ENCODE results near the gene CLEC5A. TPM values are rescaled to one million over a fixed set of nuclear protein-coding genes. Genes with fewer than 3 reads are reported as not detected.
A peak's percentile ranks its signal among the peaks of the same experiment; 100 is the strongest.

The CLEC5A gene
- total RNA-seq, 5 donors from 2014 or later (not counting 1 experiment from before 2014, with no cell fraction given): not detected

- peak overlapping the region; percentile 74 to 80 (median 75) for H3K4me3 Mint-ChIP-seq
- 17% methylated on average over 7 of the region's 21 CpGs for WGBS (ENCODE audit: insufficient coverage)
- peak overlapping the region; percentile 51 to 75 for H3K4me3 ChIP-seq (ENCODE audit: control insufficient read depth in 1 of 2, extremely low read depth in 1 of 2, low read length in 1 of 2)
- H3K36me3 ChIP-seq (ENCODE audit: control insufficient read depth in 2 of 2, extremely low read depth in 1 of 2, insufficient read depth in 1 of 2, low read length in 1 of 2): no peaks in the 10 kb centered on the region
- peak overlapping the region; percentile 56 to 63 for H3K27ac Mint-ChIP-seq
- peak; percentile 53 to 92 (median 80) for ATAC-seq (replicated peaks in 1 of 4)
- no peaks in the 10 kb centered on the region for H3K36me3 Mint-ChIP-seq
- no peaks in the 10 kb centered on the region for H3K27me3 ChIP-seq (replicated peaks in 1 of 2; ENCODE audit: control insufficient read depth in 2 of 2, extremely low read depth in 1 of 2, insufficient read depth in 2 of 2, low read length in 1 of 2)
- ChIA-PET CTCF (interaction anchor here (0.5 to 2.5 kb wide), 17 partner anchors 9 to 1264 kb away, joined by 3 to 16 read pairs (median 4); no protein-coding TSS in a partner anchor), POLR2A (interaction anchor here in 1 of 2 donors (1.1 kb wide), 1 partner anchor 1239 kb away, joined by 3 read pairs; no protein-coding TSS in a partner anchor)
- peaks cover 0 to 8% of the 10 kb centered on the region in 2 experiments for H3K4me1 ChIP-seq (ENCODE audit: control insufficient read depth in 1 of 2, extremely low read depth in 1 of 2, insufficient read depth in 2 of 2, low read length in 2 of 2)
- no peaks in the 10 kb centered on the region for H3K27me3 Mint-ChIP-seq
- peak overlapping the region; percentile 21 for H3K27ac ChIP-seq (ENCODE audit: low read length)
- peak; percentile 12 to 69 (median 48) for DNase-seq
- H3K9me3 Mint-ChIP-seq: peaks cover 0 to 6% (median 0%) of the 10 kb centered on the region in 3 donors
- H3K9me3 ChIP-seq: no peaks in the 10 kb centered on the region
- peaks cover 20 to 27% (median 27%) of the 10 kb centered on the region in 3 donors for H3K4me1 Mint-ChIP-seq
Observed at GRCh38 chr7:141975806-141976523, 29.2 kb upstream of the CLEC5A start.

GRCh38 chr7:141974831-141975230 is 28.1 kb upstream of the CLEC5A start:
- Mint-ChIP-seq H3K27me3 (no peaks in the 10 kb centered on the region), H3K9me3 (peaks cover 0 to 6% (median 0%) of the 10 kb centered on the region in 3 donors)
- CTCF ChIA-PET: interaction anchor here in 1 of 2 donors (1.3 to 2.5 kb wide), 4 partner anchors 9 to 1240 kb away, joined by 4 to 16 read pairs (median 7); no protein-coding TSS in a partner anchor

GRCh38 chr7:141973673-141974072 is 26.9 kb upstream of the CLEC5A start, which contains the start of gene TAS2R38:
Gene TAS2R38 (minus strand): TSS chr7:141973773. CDS start chr7:141973689, 84 bp downstream.
- WGBS (ENCODE audit: insufficient coverage): 90% methylated on average over 3 of the region's 7 CpGs
- H3K9me3 Mint-ChIP-seq: no peaks in the 10 kb centered on the region
- Histone ChIP-seq H3K27me3 (replicated peaks in 1 of 2; ENCODE audit: control insufficient read depth in 2 of 2, extremely low read depth in 1 of 2, insufficient read depth in 2 of 2, low read length in 1 of 2) (no peaks in the 10 kb centered on the region), H3K9me3 (no peaks in the 10 kb centered on the region), H3K27ac (ENCODE audit: low read length) (no peak within 1 kb of the TSS), H3K36me3 (ENCODE audit: control insufficient read depth in 2 of 2, extremely low read depth in 1 of 2, insufficient read depth in 1 of 2, low read length in 1 of 2) (no peaks in the 10 kb centered on the region), H3K4me3 (ENCODE audit: control insufficient read depth in 1 of 2, extremely low read depth in 1 of 2, low read length in 1 of 2) (no peak within 1 kb of the TSS), H3K4me1 (ENCODE audit: control insufficient read depth in 1 of 2, extremely low read depth in 1 of 2, insufficient read depth in 2 of 2, low read length in 2 of 2) (peaks cover 0 to 8% of the 10 kb centered on the region in 2 experiments)
- H3K4me1 Mint-ChIP-seq: peaks cover 14 to 19% (median 18%) of the 10 kb centered on the region in 3 donors
- ChIA-PET POLR2A (no interaction called here), CTCF (no interaction called here)
- ATAC-seq (replicated peaks in 1 of 4) (no peak), DNase-seq (no peak)
- H3K36me3 Mint-ChIP-seq: no peaks in the 10 kb centered on the region
- no peak within 1 kb of the TSS for H3K4me3 Mint-ChIP-seq
- H3K27me3 Mint-ChIP-seq: no peaks in the 10 kb centered on the region
- H3K27ac Mint-ChIP-seq: no peak within 1 kb of the TSS

More at GRCh38 chr7:141974831-141975230, 28.1 kb upstream of the CLEC5A start:
- ATAC-seq (replicated peaks in 1 of 4) (no peak), DNase-seq (peak in 12 of 35 experiments; percentile 4 to 28 (median 8))
- Mint-ChIP-seq H3K4me1 (peaks cover 19 to 27% (median 25%) of the 10 kb centered on the region in 3 donors), H3K36me3 (no peaks in the 10 kb centered on the region), H3K4me3 (no peak overlapping the region), H3K27ac (no peak overlapping the region)
- H3K27ac ChIP-seq (ENCODE audit: low read length): no peak overlapping the region
- no peak overlapping the region for H3K4me3 ChIP-seq (ENCODE audit: control insufficient read depth in 1 of 2, extremely low read depth in 1 of 2, low read length in 1 of 2)
- WGBS (ENCODE audit: insufficient coverage): no CpG with 5 or more reads among the region's 2 CpGs
- H3K9me3 ChIP-seq: no peaks in the 10 kb centered on the region
- H3K27me3 ChIP-seq (replicated peaks in 1 of 2; ENCODE audit: control insufficient read depth in 2 of 2, extremely low read depth in 1 of 2, insufficient read depth in 2 of 2, low read length in 1 of 2): no peaks in the 10 kb centered on the region
- no peaks in the 10 kb centered on the region for H3K36me3 ChIP-seq (ENCODE audit: control insufficient read depth in 2 of 2, extremely low read depth in 1 of 2, insufficient read depth in 1 of 2, low read length in 1 of 2)
- H3K4me1 ChIP-seq (ENCODE audit: control insufficient read depth in 1 of 2, extremely low read depth in 1 of 2, insufficient read depth in 2 of 2, low read length in 2 of 2): peaks cover 0 to 8% of the 10 kb centered on the region in 2 experiments
- POLR2A ChIA-PET: no interaction called here

GRCh38 chr7:141960687-141961422 is 14.1 kb upstream of the CLEC5A start:
- no peak overlapping the region for H3K27ac Mint-ChIP-seq
- ATAC-seq (replicated peaks in 1 of 4) (no peak), DNase-seq (no peak)
- no peak overlapping the region for H3K27ac ChIP-seq (ENCODE audit: low read length)
- no peaks in the 10 kb centered on the region for H3K36me3 ChIP-seq (ENCODE audit: control insufficient read depth in 2 of 2, extremely low read depth in 1 of 2, insufficient read depth in 1 of 2, low read length in 1 of 2)
- ChIA-PET POLR2A (no interaction called here), CTCF (interaction anchor here in 1 of 2 donors (0.7 kb wide), 1 partner anchor 877 kb away, joined by 3 read pairs; no protein-coding TSS in a partner anchor)
- no peak overlapping the region for H3K4me3 ChIP-seq (ENCODE audit: control insufficient read depth in 1 of 2, extremely low read depth in 1 of 2, low read length in 1 of 2)
- no peaks in the 10 kb centered on the region for H3K27me3 Mint-ChIP-seq
- H3K4me1 ChIP-seq (ENCODE audit: control insufficient read depth in 1 of 2, extremely low read depth in 1 of 2, insufficient read depth in 2 of 2, low read length in 2 of 2): no peaks in the 10 kb centered on the region
- no peaks in the 10 kb centered on the region for H3K9me3 ChIP-seq
- peaks cover 0 to 3% of the 10 kb centered on the region in 2 experiments for H3K27me3 ChIP-seq (replicated peaks in 1 of 2; ENCODE audit: control insufficient read depth in 2 of 2, extremely low read depth in 1 of 2, insufficient read depth in 2 of 2, low read length in 1 of 2)
- H3K9me3 Mint-ChIP-seq: no peaks in the 10 kb centered on the region
- H3K4me3 Mint-ChIP-seq: no peak overlapping the region
- no peaks in the 10 kb centered on the region for H3K4me1 Mint-ChIP-seq
- H3K36me3 Mint-ChIP-seq: no peaks in the 10 kb centered on the region
- 86% methylated on average over 2 of the region's 3 CpGs for WGBS (ENCODE audit: insufficient coverage)

- H3K27me3 Mint-ChIP-seq: no peaks in the 10 kb centered on the region
- H3K9me3 Mint-ChIP-seq: no peaks in the 10 kb centered on the region
- H3K4me1 Mint-ChIP-seq: no peaks in the 10 kb centered on the region
- no peaks in the 10 kb centered on the region for H3K4me1 ChIP-seq (ENCODE audit: control insufficient read depth in 1 of 2, extremely low read depth in 1 of 2, insufficient read depth in 2 of 2, low read length in 2 of 2)
- peaks cover 0 to 4% of the 10 kb centered on the region in 2 experiments for H3K27me3 ChIP-seq (replicated peaks in 1 of 2; ENCODE audit: control insufficient read depth in 2 of 2, extremely low read depth in 1 of 2, insufficient read depth in 2 of 2, low read length in 1 of 2)
- ChIA-PET CTCF (no interaction called here), POLR2A (no interaction called here)
- no peak overlapping the region for H3K4me3 ChIP-seq (ENCODE audit: control insufficient read depth in 1 of 2, extremely low read depth in 1 of 2, low read length in 1 of 2)
- no peaks in the 10 kb centered on the region for H3K9me3 ChIP-seq
- no peaks in the 10 kb centered on the region for H3K36me3 Mint-ChIP-seq
- no peak overlapping the region for H3K27ac Mint-ChIP-seq
- ATAC-seq (replicated peaks in 1 of 4): no peak
- no peak overlapping the region for H3K27ac ChIP-seq (ENCODE audit: low read length)
- no peak for DNase-seq
- WGBS (ENCODE audit: insufficient coverage): no CpG with 5 or more reads among the region's 3 CpGs
- no peak overlapping the region for H3K4me3 Mint-ChIP-seq
- H3K36me3 ChIP-seq (ENCODE audit: control insufficient read depth in 2 of 2, extremely low read depth in 1 of 2, insufficient read depth in 1 of 2, low read length in 1 of 2): no peaks in the 10 kb centered on the region
Observed at GRCh38 chr7:141956084-141956483, 9.3 kb upstream of the CLEC5A start.

- H3K4me3 ChIP-seq (ENCODE audit: control insufficient read depth in 1 of 2, extremely low read depth in 1 of 2, low read length in 1 of 2): no peak overlapping the region
- Mint-ChIP-seq H3K27me3 (peaks cover 0 to 2% of the 10 kb centered on the region in 2 donors), H3K4me1 (no peaks in the 10 kb centered on the region), H3K27ac (no peak overlapping the region), H3K9me3 (no peaks in the 10 kb centered on the region), H3K36me3 (no peaks in the 10 kb centered on the region), H3K4me3 (no peak overlapping the region)
- H3K36me3 ChIP-seq (ENCODE audit: control insufficient read depth in 2 of 2, extremely low read depth in 1 of 2, insufficient read depth in 1 of 2, low read length in 1 of 2): no peaks in the 10 kb centered on the region
- H3K27me3 ChIP-seq (replicated peaks in 1 of 2; ENCODE audit: control insufficient read depth in 2 of 2, extremely low read depth in 1 of 2, insufficient read depth in 2 of 2, low read length in 1 of 2): peaks cover 0 to 4% of the 10 kb centered on the region in 2 experiments
- H3K9me3 ChIP-seq: no peaks in the 10 kb centered on the region
- DNase-seq: no peak
- WGBS (ENCODE audit: insufficient coverage): no CpG with 5 or more reads among the region's 1 CpG
- H3K4me1 ChIP-seq (ENCODE audit: control insufficient read depth in 1 of 2, extremely low read depth in 1 of 2, insufficient read depth in 2 of 2, low read length in 2 of 2): no peaks in the 10 kb centered on the region
- ChIA-PET POLR2A (no interaction called here), CTCF (no interaction called here)
- no peak overlapping the region for H3K27ac ChIP-seq (ENCODE audit: low read length)
- no peak for ATAC-seq (replicated peaks in 1 of 4)
Observed at GRCh38 chr7:141954334-141954733, 7.6 kb upstream of the CLEC5A start.
